DOHH2 (cell line): ENCODE results near the gene IL1RAPL1.

Experiments used
- H3F3A ChIP-seq: fragments of 200-600 bp; sonication (generic), shearing (Covaris generic); 2 replicates; pipeline ENCODE4 v1.6.0; 2016; ENCODE audit warnings: antibody characterized with exemption, mild to moderate bottlenecking; ENCODE audit not compliant: control insufficient read depth, insufficient read depth
- H3K27ac ChIP-seq: fragments of 200-600 bp; sonication (generic); 2 replicates; pipeline ENCODE4 v1.5.1; 2014; ENCODE audit warnings: low read depth, mild to moderate bottlenecking, low read length, moderate library complexity
- H3K27me3 ChIP-seq: fragments of 200-600 bp; sonication (generic); 2 replicates; pipeline ENCODE4 v1.6.1; 2014; ENCODE audit warnings: mild to moderate bottlenecking, low read length, mixed read lengths; ENCODE audit not compliant: control insufficient read depth
- H3K36me3 ChIP-seq: fragments of 200-600 bp; sonication (generic); 2 replicates; pipeline ENCODE4 v1.6.1; 2014; ENCODE audit warnings: mild to moderate bottlenecking, low read length, moderate library complexity, mixed read lengths; ENCODE audit not compliant: control insufficient read depth
- H3K4me1 ChIP-seq: fragments of 200-600 bp; sonication (generic); 2 replicates; pipeline ENCODE4 v1.6.1; 2014; ENCODE audit warnings: mild to moderate bottlenecking, low read length, mixed read lengths; ENCODE audit not compliant: control insufficient read depth
- H3K4me2 ChIP-seq: fragments of 200-600 bp; sonication (generic); 2 replicates; pipeline ENCODE4 v1.6.0; 2014; ENCODE audit warnings: mild to moderate bottlenecking, low read length, moderate library complexity
- H3K4me3 ChIP-seq: fragments of 200-600 bp; sonication (generic); 2 replicates; pipeline ENCODE4 v1.5.1; 2014; ENCODE audit warnings: mild to moderate bottlenecking, low read length, mixed read lengths
- H3K79me2 ChIP-seq: fragments of 200-600 bp; sonication (generic); 2 replicates; pipeline ENCODE4 v1.6.1; 2014; ENCODE audit warnings: mild to moderate bottlenecking, low read length, mixed read lengths; ENCODE audit not compliant: control insufficient read depth
- H3K9me2 ChIP-seq: fragments of 200-600 bp; sonication (generic); replicated peaks from 2 replicates; pipeline ENCODE4 v1.6.1; 2014; ENCODE audit warnings: mild to moderate bottlenecking, low read length, mixed read lengths; ENCODE audit not compliant: control insufficient read depth
- H3K9me3 ChIP-seq: fragments of 200-600 bp; sonication (generic); 2 replicates; pipeline ENCODE4 v1.6.1; 2014; ENCODE audit warnings: antibody characterized with exemption, low read length, mixed read lengths; ENCODE audit not compliant: control insufficient read depth, insufficient read depth
- H4K20me1 ChIP-seq: fragments of 200-600 bp; sonication (generic); 2 replicates; pipeline ENCODE4 v1.6.0; 2014; ENCODE audit warnings: low read depth, mild to moderate bottlenecking, antibody characterized with exemption, low read length, moderate library complexity; ENCODE audit not compliant: control insufficient read depth, insufficient read depth
- CTCF ChIP-seq: fragments of 200-600 bp; sonication (generic); IDR thresholded peaks from one replicate; pipeline ENCODE4 v1.5.1; 2014; ENCODE audit warnings: antibody characterized with exemption, mild to moderate bottlenecking, low read depth, low read length; ENCODE audit not compliant: poor library complexity, severe bottlenecking
- EZH2phosphoT487 ChIP-seq: fragments of 200-600 bp; sonication (generic); IDR thresholded peaks from 2 replicates; pipeline ENCODE4 v1.6.1; 2017; ENCODE audit warnings: borderline replicate concordance, mild to moderate bottlenecking, antibody characterized with exemption, low read length, moderate library complexity, mixed read lengths

Gene IL1RAPL1

GRCh38 chrX:29281078-29281742, 694.0 kb downstream of the IL1RAPL1 start:
- H3K9me3 ChIP-seq = no peaks in the 10 kb centered on the region
- no peaks in the 10 kb centered on the region for H3K79me2 ChIP-seq
- no peaks in the 10 kb centered on the region for H3K36me3 ChIP-seq
- TF ChIP-seq EZH2phosphoT487 (no peak), CTCF (no peak)
- H3K4me2 ChIP-seq = no peak overlapping the region
- no peak overlapping the region for H3K27ac ChIP-seq
- no peaks in the 10 kb centered on the region for H3F3A ChIP-seq
- H3K9me2 ChIP-seq = no peaks in the 10 kb centered on the region
- no peak overlapping the region for H3K4me3 ChIP-seq
- H4K20me1 ChIP-seq = no peaks in the 10 kb centered on the region
- no peaks in the 10 kb centered on the region for H3K27me3 ChIP-seq
- no peaks in the 10 kb centered on the region for H3K4me1 ChIP-seq

GRCh38 chrX:29285664-29286063, 698.4 kb downstream of the IL1RAPL1 start:
- H3K4me2 ChIP-seq = no peak overlapping the region
- H3K27me3 ChIP-seq = no peaks in the 10 kb centered on the region
- H3K4me3 ChIP-seq = no peak overlapping the region
- no peaks in the 10 kb centered on the region for H3K9me2 ChIP-seq
- H3K9me3 ChIP-seq = no peaks in the 10 kb centered on the region
- no peaks in the 10 kb centered on the region for H4K20me1 ChIP-seq
- H3K4me1 ChIP-seq = no peaks in the 10 kb centered on the region
- no peaks in the 10 kb centered on the region for H3F3A ChIP-seq
- no peak for TF ChIP-seq CTCF
- TF ChIP-seq EZH2phosphoT487 = no peak
- no peak overlapping the region for H3K27ac ChIP-seq
- no peaks in the 10 kb centered on the region for H3K36me3 ChIP-seq
- no peaks in the 10 kb centered on the region for H3K79me2 ChIP-seq

- Histone ChIP-seq H3K9me2 (no peaks in the 10 kb centered on the region), H3K36me3 (no peaks in the 10 kb centered on the region), H3K79me2 (no peaks in the 10 kb centered on the region), H4K20me1 (no peaks in the 10 kb centered on the region), H3K9me3 (no peaks in the 10 kb centered on the region), H3K4me3 (no peak overlapping the region), H3K4me2 (no peak overlapping the region), H3K27me3 (no peaks in the 10 kb centered on the region), H3F3A (no peaks in the 10 kb centered on the region), H3K4me1 (no peaks in the 10 kb centered on the region), H3K27ac (no peak overlapping the region)
- TF ChIP-seq CTCF (no peak), EZH2phosphoT487 (no peak)
Measured at GRCh38 chrX:29295987-29296680, 708.9 kb downstream of the IL1RAPL1 start.
